HUES64 (cell line): ENCODE measurements around the gene ARFGAP1.

Experiments
- H3K27ac ChIP-seq: 2 replicates; pipeline ENCODE4 v1.7.0; 2013; ENCODE audit warnings: low read depth, low read length, inconsistent platforms
- H3K27me3 ChIP-seq: 2 replicates; pipeline ENCODE4 v1.6.1; 2013; ENCODE audit warnings: mild to moderate bottlenecking, low read length; ENCODE audit not compliant: insufficient read depth
- H3K36me3 ChIP-seq: 2 replicates; pipeline ENCODE4 v1.6.1; 2013; ENCODE audit warnings: mild to moderate bottlenecking, low read length; ENCODE audit not compliant: insufficient read depth
- H3K4me1 ChIP-seq: 2 replicates; pipeline ENCODE4 v1.6.1; 2013; ENCODE audit warnings: mild to moderate bottlenecking, low read length, moderate library complexity; ENCODE audit not compliant: insufficient read depth
- H3K4me3 ChIP-seq: 2 replicates; pipeline ENCODE4 v1.5.1; 2013; ENCODE audit warnings: mild to moderate bottlenecking, low read length, moderate library complexity
- H3K9ac ChIP-seq: 2 replicates; pipeline ENCODE4 v1.6.1; 2013; ENCODE audit warnings: mild to moderate bottlenecking, low read depth, low read length
- H3K9me3 ChIP-seq: 2 replicates; pipeline ENCODE4 v1.6.1; 2013; ENCODE audit warnings: low read depth, low read length; ENCODE audit not compliant: insufficient read depth
- WGBS: fragments of 150-250, 120-280 bp; methylation state at CpG from one replicate; pipeline ENCODE4 v1.1.7; 2013; ENCODE audit warnings: missing lambda C conversion rate; 5-methylcytosine and 5-hydroxymethylcytosine counted together

ARFGAP1 gene

GRCh38 chr20:63261795-63262528 is 10.7 kb upstream of the ARFGAP1 start:
- no peaks in the 10 kb centered on the region for H3K36me3 ChIP-seq
- H3K9ac ChIP-seq: no peak overlapping the region
- no peak overlapping the region for H3K4me3 ChIP-seq
- peaks cover 10% of the 10 kb centered on the region for H3K4me1 ChIP-seq
- H3K27me3 ChIP-seq: peaks cover under 1% of the 10 kb centered on the region; the same call in 1 of the 2 replicates
- no peaks in the 10 kb centered on the region for H3K9me3 ChIP-seq
- no peak overlapping the region for H3K27ac ChIP-seq
- 71% methylated on average over 30 of the region's 30 CpGs for WGBS

- H3K9me3 ChIP-seq: no peaks in the 10 kb centered on the region
- no peaks in the 10 kb centered on the region for H3K36me3 ChIP-seq
- H3K4me3 ChIP-seq: no peak overlapping the region
- WGBS: 91% methylated on average over 9 of the region's 9 CpGs
- no peak overlapping the region for H3K27ac ChIP-seq
- no peaks in the 10 kb centered on the region for H3K27me3 ChIP-seq
- no peak overlapping the region for H3K9ac ChIP-seq
- peaks cover 10% of the 10 kb centered on the region for H3K4me1 ChIP-seq
These were observed 9.8 kb upstream of the ARFGAP1 start for GRCh38 chr20:63262836-63263235.

DNA sequence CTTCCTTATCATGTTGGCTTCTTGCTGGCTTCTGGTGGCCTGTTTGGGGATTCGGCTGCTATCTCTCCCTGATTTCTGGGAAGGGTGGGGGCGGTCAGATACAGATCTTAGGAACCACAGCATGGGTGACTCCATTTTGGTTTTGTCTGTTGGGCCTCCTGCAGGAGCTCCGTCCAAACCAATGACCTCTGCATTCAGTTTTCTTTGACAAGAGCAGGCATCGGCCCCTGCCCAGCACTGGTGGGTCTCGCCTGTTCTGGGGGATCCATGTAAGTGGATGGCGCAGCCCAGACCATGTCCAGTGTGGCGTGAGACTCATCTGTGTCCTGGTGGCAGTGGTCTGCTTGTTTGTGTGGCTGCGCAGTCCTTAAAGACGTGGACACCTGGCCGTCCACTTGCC is 8.6 kb upstream of the ARFGAP1 start:
- Histone ChIP-seq H3K27me3 (no peaks in the 10 kb centered on the region), H3K27ac (no peak overlapping the region), H3K4me1 (peaks cover 10% of the 10 kb centered on the region), H3K9me3 (no peaks in the 10 kb centered on the region), H3K4me3 (no peak overlapping the region), H3K36me3 (no peaks in the 10 kb centered on the region), H3K9ac (no peak overlapping the region)
- 89% methylated on average over 10 of the region's 10 CpGs for WGBS

DNA sequence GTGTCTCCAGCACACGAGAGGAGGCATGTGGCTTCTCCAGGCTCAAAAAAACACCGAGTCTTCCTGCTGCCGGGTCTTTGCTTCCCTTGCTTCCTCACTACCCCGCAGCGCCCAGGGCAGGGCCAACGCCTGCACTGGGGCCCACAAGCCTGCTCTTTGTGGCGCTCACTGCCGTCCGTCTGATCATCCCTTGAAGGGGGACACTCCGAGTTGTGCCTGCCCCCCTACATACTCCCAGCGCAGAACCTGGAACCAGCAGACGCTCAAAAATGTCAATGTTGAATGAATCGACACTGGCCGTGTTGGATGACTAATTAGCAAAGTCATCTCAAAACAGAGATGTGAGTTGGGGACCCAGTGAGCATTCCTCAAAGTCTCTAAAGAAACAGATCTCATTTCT is 8.1 kb upstream of the ARFGAP1 start:
- peaks cover 10% of the 10 kb centered on the region for H3K4me1 ChIP-seq
- no peaks in the 10 kb centered on the region for H3K36me3 ChIP-seq
- no peaks in the 10 kb centered on the region for H3K27me3 ChIP-seq
- H3K9me3 ChIP-seq: no peaks in the 10 kb centered on the region
- H3K27ac ChIP-seq: no peak overlapping the region
- H3K9ac ChIP-seq: no peak overlapping the region
- 87% methylated on average over 14 of the region's 14 CpGs for WGBS
- no peak overlapping the region for H3K4me3 ChIP-seq

DNA sequence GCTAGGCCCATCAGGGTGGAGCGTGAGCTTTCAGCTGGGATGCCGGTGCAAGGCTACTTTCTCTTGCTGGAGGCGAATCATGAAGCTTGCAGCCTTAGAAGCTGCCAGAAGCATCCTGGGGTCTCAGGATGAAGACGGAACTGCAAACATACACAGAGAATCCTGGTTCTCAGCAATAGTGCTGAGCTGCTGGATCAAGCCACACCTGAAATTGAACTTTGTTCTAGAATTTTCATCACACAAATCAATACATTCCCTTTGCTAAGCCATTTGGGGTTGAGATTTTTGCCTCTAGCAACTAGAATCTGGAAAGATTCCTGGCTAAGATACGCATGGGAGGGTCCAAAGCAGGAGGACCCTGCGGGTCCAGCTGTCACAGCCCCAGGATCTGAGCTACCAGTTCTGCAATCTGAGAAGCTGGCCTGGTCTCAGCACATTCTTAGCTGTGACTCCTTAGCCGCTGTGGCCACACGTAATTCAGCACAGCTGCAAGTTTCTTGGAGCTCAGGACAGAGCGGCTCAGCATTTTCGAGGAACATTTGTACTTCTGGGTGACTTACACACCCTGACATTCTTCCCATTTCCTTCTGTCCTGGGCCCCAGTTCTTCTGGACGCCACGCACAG is 6.6 kb upstream of the ARFGAP1 start:
- no peak overlapping the region for H3K27ac ChIP-seq
- WGBS: 87% methylated on average over 12 of the region's 12 CpGs

DNA sequence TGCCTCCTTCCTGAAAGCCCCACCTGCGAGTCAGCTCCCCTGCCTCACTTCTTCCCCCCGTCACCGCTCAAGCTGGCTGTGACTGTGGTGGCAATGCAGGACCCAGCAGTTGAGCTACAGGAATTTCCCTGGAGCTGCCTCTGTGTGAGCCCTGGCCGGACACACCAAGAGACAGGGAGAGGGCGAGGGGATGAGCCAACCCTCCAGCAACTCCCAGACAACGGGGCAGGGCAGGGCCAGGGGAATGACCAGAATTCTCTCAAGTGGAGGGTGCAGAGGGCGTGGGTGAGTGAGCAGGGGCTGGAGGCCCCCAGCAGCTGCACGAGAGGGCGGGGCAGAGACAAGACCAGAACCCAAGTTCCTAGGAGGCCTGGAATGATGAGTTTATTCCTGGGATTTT is 4.9 kb upstream of the ARFGAP1 start:
- Histone ChIP-seq H3K9me3 (no peaks in the 10 kb centered on the region), H3K36me3 (no peaks in the 10 kb centered on the region), H3K4me3 (no peak overlapping the region), H3K4me1 (no peaks in the 10 kb centered on the region), H3K27ac (no peak overlapping the region), H3K27me3 (no peaks in the 10 kb centered on the region), H3K9ac (no peak overlapping the region)
- 80% methylated on average over 9 of the region's 9 CpGs for WGBS

More for the DNA sequence above, 6.6 kb upstream of the ARFGAP1 start:
- Histone ChIP-seq H3K36me3 (no peaks in the 10 kb centered on the region), H3K9me3 (no peaks in the 10 kb centered on the region), H3K27me3 (no peaks in the 10 kb centered on the region), H3K4me1 (peaks cover 10% of the 10 kb centered on the region), H3K9ac (no peak overlapping the region), H3K4me3 (no peak overlapping the region)

DNA sequence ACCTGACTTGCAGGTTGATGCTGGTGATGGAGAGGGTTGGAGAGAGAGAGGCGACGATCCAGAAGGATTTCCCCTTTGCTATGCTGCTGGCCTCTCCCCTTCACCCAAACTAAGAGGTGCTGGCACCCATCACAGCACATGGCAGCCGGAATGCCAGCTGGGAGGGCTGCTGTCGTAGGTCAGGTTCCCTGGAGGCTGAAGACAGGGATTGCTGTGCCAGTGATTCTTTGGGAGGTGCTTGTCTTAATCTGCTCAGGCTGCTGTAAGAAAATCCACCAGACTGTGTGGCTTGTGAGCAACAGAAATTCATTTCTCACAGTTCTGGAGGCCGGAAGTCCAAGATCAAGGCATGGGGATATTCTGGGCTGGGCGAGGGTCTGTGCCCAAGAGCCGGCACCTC is 4.4 kb upstream of the ARFGAP1 start:
- Histone ChIP-seq H3K4me1 (no peaks in the 10 kb centered on the region), H3K9me3 (no peaks in the 10 kb centered on the region), H3K27me3 (no peaks in the 10 kb centered on the region), H3K4me3 (no peak overlapping the region), H3K9ac (no peak overlapping the region), H3K27ac (no peak overlapping the region), H3K36me3 (no peaks in the 10 kb centered on the region)
- 84% methylated on average over 7 of the region's 7 CpGs for WGBS

DNA sequence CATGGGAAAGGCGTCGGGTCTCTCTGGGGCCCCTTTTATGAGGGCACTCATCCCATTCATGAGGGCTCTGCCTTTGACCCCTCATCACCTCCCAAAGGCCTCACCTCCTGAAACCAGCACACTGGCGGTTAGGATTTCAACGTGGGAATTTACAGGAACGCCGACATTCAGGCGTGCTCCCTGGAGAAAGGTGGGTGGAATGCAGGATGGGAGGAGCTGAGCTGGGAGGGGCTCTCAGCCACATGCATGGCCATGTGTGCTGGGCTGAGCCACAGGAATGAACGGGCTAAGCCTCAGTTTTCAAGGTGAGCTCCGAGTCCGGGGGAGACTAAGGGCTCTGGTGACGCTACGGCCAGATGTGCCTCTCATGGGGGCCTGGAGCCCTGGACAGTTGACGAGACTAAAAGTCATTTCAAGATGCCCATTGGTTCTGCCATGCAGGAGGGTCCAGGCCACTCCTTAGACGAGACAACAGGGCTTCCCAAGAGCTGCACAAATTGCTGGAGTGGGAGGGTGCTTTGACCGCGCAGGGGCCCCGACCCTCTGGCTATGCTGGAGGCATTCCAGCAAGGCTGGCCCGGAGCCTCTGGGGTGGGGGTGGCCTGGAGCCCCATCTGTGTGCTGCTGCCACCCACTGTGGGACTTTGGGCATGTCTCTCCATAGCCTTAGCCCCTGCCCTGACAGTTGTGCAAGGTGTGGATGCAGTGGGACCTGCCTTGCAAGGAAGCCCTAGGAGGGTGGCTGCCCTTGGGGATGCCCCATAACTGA is 3.8 kb upstream of the ARFGAP1 start:
- WGBS: 62% methylated on average over 18 of the region's 18 CpGs
- peaks cover 4% of the 10 kb centered on the region; the same call in 1 of the 2 replicates for H3K4me1 ChIP-seq
- H3K9ac ChIP-seq: 0 out of 2 replicates have a peak overlapping the region, but pooled peaks have one; percentile 29
- H3K4me3 ChIP-seq: no peak overlapping the region
- no peaks in the 10 kb centered on the region for H3K9me3 ChIP-seq
- no peaks in the 10 kb centered on the region for H3K27me3 ChIP-seq
- no peaks in the 10 kb centered on the region for H3K36me3 ChIP-seq
- H3K27ac ChIP-seq: no peak overlapping the region

GRCh38 chr20:63269724-63270123 is 2.9 kb upstream of the ARFGAP1 start:
- Histone ChIP-seq H3K9ac (no peak overlapping the region), H3K27ac (no peak overlapping the region), H3K27me3 (no peaks in the 10 kb centered on the region), H3K9me3 (no peaks in the 10 kb centered on the region), H3K4me1 (peaks cover 4% of the 10 kb centered on the region; the same call in 1 of the 2 replicates), H3K4me3 (no peak overlapping the region), H3K36me3 (no peaks in the 10 kb centered on the region)
- 88% methylated on average over 9 of the region's 9 CpGs for WGBS

GRCh38 chr20:63270606-63271325 is 1.8 kb upstream of the ARFGAP1 start:
- H3K27ac ChIP-seq: no peak overlapping the region
- H3K4me1 ChIP-seq: peaks cover 4% of the 10 kb centered on the region; the same call in 1 of the 2 replicates
- 94% methylated on average over 9 of the region's 9 CpGs for whole genome bisulfite sequencing
- peaks cover 2% of the 10 kb centered on the region; the same call in 1 of the 2 replicates for H3K36me3 ChIP-seq
- H3K27me3 ChIP-seq: no peaks in the 10 kb centered on the region
- H3K4me3 ChIP-seq: no peak overlapping the region
- H3K9ac ChIP-seq: no peak overlapping the region
- H3K9me3 ChIP-seq: no peaks in the 10 kb centered on the region
